K562 (cell line): ENCODE measurements around the gene SHLD1. TPM values are rescaled to one million over a fixed set of nuclear protein-coding genes. Genes with fewer than 3 reads are reported as not detected.
A peak's percentile ranks its signal among the peaks of the same experiment; 100 is the strongest.

Source experiments
- ARID1B ChIP-seq: fragments of 450-650 bp; IDR thresholded peaks from 2 replicates; pipeline ENCODE4 v1.6.1; 2016; ENCODE audit warnings: antibody characterized with exemption, mild to moderate bottlenecking, inconsistent platforms
- ASH1L ChIP-seq: fragments of 450-650 bp; IDR thresholded peaks from 2 replicates; pipeline ENCODE4 v1.6.1; 2018; ENCODE audit warnings: borderline replicate concordance, mild to moderate bottlenecking, low read depth; ENCODE audit not compliant: partially characterized antibody
- CBFA2T2 ChIP-seq: fragments of 450-650 bp; conservative IDR thresholded peaks from 2 replicates; pipeline ENCODE4 v1.6.1; 2017; ENCODE audit warnings: mild to moderate bottlenecking
- CBFA2T3 ChIP-seq: fragments of 450-650 bp; IDR thresholded peaks from 2 replicates; pipeline ENCODE4 v1.6.1; 2017
- CC2D1A ChIP-seq: fragments of 450-650 bp; IDR thresholded peaks from 2 replicates; pipeline ENCODE4 v1.6.1; 2017; ENCODE audit warnings: mild to moderate bottlenecking
- CTBP1 ChIP-seq: fragments of 450-650 bp; IDR thresholded peaks from 2 replicates; pipeline ENCODE4 v1.6.1; 2016; ENCODE audit warnings: borderline replicate concordance
- EP300 ChIP-seq: IDR thresholded peaks from 2 replicates; pipeline ENCODE4 v1.6.1; 2012; ENCODE audit warnings: low read length, improper control_type of control experiment
- ETV5 ChIP-seq: sonication (generic); formaldehyde crosslinking; IDR thresholded peaks from 2 replicates; pipeline ENCODE4 v1.4.0; 2020; ENCODE audit warnings: low read depth, mild to moderate bottlenecking, missing genetic modification reagents
- GATAD2A ChIP-seq: fragments of 450-650 bp; IDR thresholded peaks from 2 replicates; pipeline ENCODE4 v1.6.1; 2017
- HDAC1 ChIP-seq, 2 experiments: fragments of 450-650 bp; IDR thresholded peaks; 2 replicates each; pipeline ENCODE4 v1.6.1; 2016 to 2017; ENCODE audit warnings: inconsistent platforms in 1 of 2, mild to moderate bottlenecking in 1 of 2, moderate library complexity in 1 of 2
- HDAC6 ChIP-seq: IDR thresholded peaks from 2 replicates; pipeline ENCODE4 v1.6.1; 2012; ENCODE audit warnings: low read depth, mild to moderate bottlenecking, control low read depth, inconsistent platforms, low read length, moderate library complexity
- ILK ChIP-seq: fragments of 450-650 bp; IDR thresholded peaks from 2 replicates; pipeline ENCODE4 v1.6.1; 2016; ENCODE audit warnings: missing genetic modification characterization, low read depth, mild to moderate bottlenecking, missing compliant biosample characterization, moderate library complexity, borderline replicate concordance
- KDM1A ChIP-seq, 2 experiments: fragments of 450-650 bp; IDR thresholded peaks; 2 replicates each; pipeline ENCODE4 v1.6.1; 2016; ENCODE audit warnings: mild to moderate bottlenecking in 2 of 2
- MTA2 ChIP-seq: fragments of 450-650 bp; IDR thresholded peaks from 2 replicates; pipeline ENCODE4 v1.6.1; 2016; ENCODE audit warnings: low read depth
- NCOR1 ChIP-seq: fragments of 450-650 bp; IDR thresholded peaks from 2 replicates; pipeline ENCODE4 v1.6.1; 2016; ENCODE audit warnings: mild to moderate bottlenecking, moderate library complexity
- NFIC ChIP-seq: fragments of 450-650 bp; IDR thresholded peaks from 2 replicates; pipeline ENCODE4 v1.6.1; 2017; ENCODE audit warnings: mild to moderate bottlenecking, inconsistent platforms
- NONO ChIP-seq, 2 experiments: fragments of 200-400 bp in 1 of 2; fragments of 450-650 bp in 1 of 2; formaldehyde crosslinking in 1 of 2; IDR thresholded peaks; 2 replicates each; pipeline ENCODE4 v1.6.1; 2017; ENCODE audit warnings: low read depth in 2 of 2, mild to moderate bottlenecking in 2 of 2, moderate library complexity in 2 of 2, low read length in 1 of 2
- POLR2AphosphoS5 ChIP-seq: IDR thresholded peaks from 2 replicates; pipeline ENCODE4 v1.6.1; 2011; ENCODE audit warnings: mild to moderate bottlenecking, low read depth, low read length, moderate library complexity; ENCODE audit not compliant: control insufficient read depth, insufficient read depth
- RCOR1 ChIP-seq, 2 experiments: IDR thresholded peaks; 2 replicates each; pipeline ENCODE4 v1.6.1; 2012; ENCODE audit warnings: low read depth in 2 of 2, low read length in 2 of 2, borderline replicate concordance in 1 of 2, improper control_type of control experiment in 1 of 2
- SMAD2 ChIP-seq: fragments of 150-350 bp; IDR thresholded peaks from 2 replicates; pipeline ENCODE4 v1.6.1; 2014; ENCODE audit warnings: low read depth, mild to moderate bottlenecking, low read length
- SMARCA4 ChIP-seq: fragments of 450-650 bp; IDR thresholded peaks from 2 replicates; pipeline ENCODE4 v1.6.1; 2016
- SMARCB1 ChIP-seq: IDR thresholded peaks from 2 replicates; pipeline ENCODE4 v1.6.1; 2011; ENCODE audit warnings: improper control_type of control experiment, low read depth; ENCODE audit not compliant: insufficient read length
- SOX6 ChIP-seq: fragments of 450-650 bp; IDR thresholded peaks from 2 replicates; pipeline ENCODE4 v1.6.1; 2014; ENCODE audit warnings: mild to moderate bottlenecking
- STAT5A ChIP-seq: IDR thresholded peaks from 2 replicates; pipeline ENCODE4 v1.6.1; 2012; ENCODE audit warnings: low read length, inconsistent platforms, borderline replicate concordance
- TCF3 ChIP-seq: sonication (generic); formaldehyde crosslinking; IDR thresholded peaks from 2 replicates; pipeline ENCODE4 v1.4.0; 2020; ENCODE audit warnings: mild to moderate bottlenecking, missing genetic modification reagents
- ZC3H4 ChIP-seq: sonication (generic); formaldehyde crosslinking; IDR thresholded peaks from 2 replicates; pipeline ENCODE4 v1.9.0; 2021; ENCODE audit warnings: missing genetic modification reagents, borderline replicate concordance
- ZEB2 ChIP-seq: fragments of 450-650 bp; IDR thresholded peaks from 2 replicates; pipeline ENCODE4 v1.6.1; 2016
- ZNF217 ChIP-seq: sonication (generic); formaldehyde crosslinking; IDR thresholded peaks from 2 replicates; pipeline ENCODE4 v1.8.0; 2022; ENCODE audit warnings: mild to moderate bottlenecking, missing genetic modification reagents
- ZNF644 ChIP-seq: fragments of 200-800 bp; sonication (Bioruptor generic); IDR thresholded peaks from 2 replicates; pipeline ENCODE4 v1.6.1; 2016; ENCODE audit warnings: low read depth, missing genetic modification characterization, missing compliant biosample characterization
- ZNF766 ChIP-seq: fragments of 200-800 bp; sonication (Bioruptor generic); conservative IDR thresholded peaks from 2 replicates; pipeline ENCODE4 v1.6.1; 2016; ENCODE audit warnings: missing genetic modification characterization, missing compliant biosample characterization
- ZNF778 ChIP-seq: fragments of 450-650 bp; formaldehyde crosslinking; IDR thresholded peaks from 2 replicates; pipeline ENCODE4 v1.4.0; 2020; ENCODE audit warnings: mild to moderate bottlenecking, moderate library complexity
- polyA plus RNA-seq, 8 experiments: library from polyadenylated mRNA; depleted of rRNA in 4 of 8; stranded (reverse) in 5 of 8; unstranded in 3 of 8; fragments of >200 nt; fragmentation: Nextera tagmentation in 2 of 8; fragmentation: Illumina TruSeq in 1 of 8; extraction: Ambion mirVana in 2 of 8; extraction: Trizol in 1 of 8; gene quantifications; 2 replicates each; pipeline versions ENCODE4 v1.2.1 to v1.2.3, GENCODE V29; 2011 to 2014; ENCODE audit warnings: inconsistent platforms in 1 of 8, missing spikeins in 1 of 8
- total RNA-seq, 7 experiments: library from RNA; depleted of rRNA in 6 of 7; stranded (reverse); fragments of >200 nt in 6 of 7; fragmentation: Illumina TruSeq in 2 of 7; extraction: Trizol in 2 of 7; gene quantifications; 2 replicates each; pipeline versions ENCODE4 v1.2.1 to v1.2.3, GENCODE V29; 2011 to 2021; ENCODE audit warnings: low replicate concordance in 1 of 7
- TF ChIP-seq, protein P1 (sequence below): sonication (generic); IDR thresholded peaks from 2 replicates; pipeline ENCODE4 v1.6.1; 2016

The SHLD1 gene
- total and polyA plus RNA-seq, 9 of the 15 experiments (the other 6 are each of a cell fraction or from before 2014, with no cell fraction given) = 3.7 to 21.6 (median 8.2) TPM

DNA sequence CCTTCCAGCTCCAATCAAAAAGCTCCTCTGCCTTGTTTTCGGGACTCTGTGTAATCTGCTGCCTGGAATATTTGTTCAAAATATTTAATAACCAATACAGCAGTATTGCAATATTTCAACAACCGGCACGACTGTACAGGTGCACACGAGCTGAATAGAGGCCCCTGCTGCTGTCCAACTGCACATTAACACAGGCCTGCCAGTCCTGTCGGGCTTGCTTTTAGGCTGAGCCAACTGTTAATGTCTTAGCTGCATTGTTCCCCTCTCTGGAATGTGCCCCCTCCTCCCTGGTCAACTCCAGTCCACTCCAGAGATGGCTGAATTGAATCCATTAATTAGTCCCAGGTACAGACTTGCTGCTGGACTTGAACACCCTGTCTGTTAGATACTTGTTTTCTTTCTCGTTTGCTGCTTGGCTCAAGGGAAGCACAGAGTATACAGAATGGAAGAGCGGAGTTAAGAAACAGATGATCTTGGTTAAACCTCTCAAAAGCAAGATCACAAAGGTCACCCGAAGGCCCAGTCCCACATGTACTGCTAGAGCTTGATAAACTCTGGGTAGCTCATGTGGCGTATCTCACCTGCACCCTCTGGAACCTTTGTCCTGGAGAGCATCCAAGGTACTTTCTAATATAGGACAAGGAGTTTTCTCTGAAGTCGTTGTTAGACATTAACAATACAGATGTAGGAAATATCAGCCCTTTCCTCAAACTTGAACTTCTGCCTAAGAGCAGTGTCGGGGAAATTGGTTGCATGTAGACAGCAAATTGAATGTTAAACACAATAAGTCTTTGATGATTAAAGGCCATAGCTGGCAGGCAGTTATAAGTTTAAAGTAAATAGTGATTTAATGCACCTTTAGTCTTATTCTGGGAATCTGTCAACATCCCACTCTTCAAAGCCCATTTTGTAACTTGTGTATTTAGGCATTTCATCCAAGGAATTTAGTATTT lies 31.9 kb downstream of the SHLD1 start (continued):
- TF ChIP-seq ILK (tag) (no peak), HDAC6 (no peak), NONO (IDR thresholded peaks at IDR 0.05; ENCODE audit: low read depth in 2 of 2, low read length in 1 of 2) (0 out of 4 replicates have a peak, but pooled peaks of 1 of the 2 experiments have one; percentile 15), CBFA2T3 (peak; percentile 95), MTA2 (peak; percentile 59; the same call in 1 of the 2 replicates), SMARCB1 (no peak), ASH1L (no peak), GATAD2A (0 out of 2 replicates have a peak, but pooled peaks have one; percentile 23), CTBP1 (peak; percentile 62; the same call in 1 of the 2 replicates), ZC3H4 (no peak), ZNF644 (tag) (no peak), STAT5A (peak; percentile 62; the same call in 1 of the 2 replicates), SOX6 (peak; percentile 70), ZEB2 (peak; percentile 79; the same call in 1 of the 2 replicates), ARID1B (peak; percentile 87), SMARCA4 (peak; percentile 56), KDM1A (IDR thresholded peaks at IDR 0.05) (peak; percentile 76 to 77), EP300 (peak; percentile 80; the same call in 1 of the 2 replicates), CC2D1A (peak; percentile 22; the same call in 1 of the 2 replicates), ZNF778 (CRISPR knock-in tag) (no peak), SMAD2 (no peak), HDAC1 (IDR thresholded peaks at IDR 0.05) (peak in 1 of 2 experiments; percentile 57; a peak in 1 of 4 replicates), ETV5 (0 out of 2 replicates have a peak, but pooled peaks have one; percentile 28), CBFA2T2 (peak; percentile 90), TCF3 (CRISPR knock-in tag) (peak; percentile 94), POLR2AphosphoS5 (peak; percentile 80; the same call in 1 of the 2 replicates), NCOR1 (peak; percentile 86), ZNF217 (CRISPR knock-in tag) (no peak), RCOR1 (IDR thresholded peaks at IDR 0.05; ENCODE audit: borderline replicate concordance in 1 of 2, low read depth in 2 of 2, low read length in 2 of 2) (peak; percentile 28 to 56; a peak in 2 of 4 replicates), NFIC (peak; percentile 84), ZNF766 (CRISPR knock-in tag) (0 out of 2 replicates have a peak, but pooled peaks have one; percentile 45)
- TF ChIP-seq, protein P1, sequence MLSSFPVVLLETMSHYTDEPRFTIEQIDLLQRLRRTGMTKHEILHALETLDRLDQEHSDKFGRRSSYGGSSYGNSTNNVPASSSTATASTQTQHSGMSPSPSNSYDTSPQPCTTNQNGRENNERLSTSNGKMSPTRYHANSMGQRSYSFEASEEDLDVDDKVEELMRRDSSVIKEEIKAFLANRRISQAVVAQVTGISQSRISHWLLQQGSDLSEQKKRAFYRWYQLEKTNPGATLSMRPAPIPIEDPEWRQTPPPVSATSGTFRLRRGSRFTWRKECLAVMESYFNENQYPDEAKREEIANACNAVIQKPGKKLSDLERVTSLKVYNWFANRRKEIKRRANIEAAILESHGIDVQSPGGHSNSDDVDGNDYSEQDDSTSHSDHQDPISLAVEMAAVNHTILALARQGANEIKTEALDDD = peak; percentile 92
